Measurements from ENCODE around the gene PACSIN1.

The PACSIN1 gene, protein sequence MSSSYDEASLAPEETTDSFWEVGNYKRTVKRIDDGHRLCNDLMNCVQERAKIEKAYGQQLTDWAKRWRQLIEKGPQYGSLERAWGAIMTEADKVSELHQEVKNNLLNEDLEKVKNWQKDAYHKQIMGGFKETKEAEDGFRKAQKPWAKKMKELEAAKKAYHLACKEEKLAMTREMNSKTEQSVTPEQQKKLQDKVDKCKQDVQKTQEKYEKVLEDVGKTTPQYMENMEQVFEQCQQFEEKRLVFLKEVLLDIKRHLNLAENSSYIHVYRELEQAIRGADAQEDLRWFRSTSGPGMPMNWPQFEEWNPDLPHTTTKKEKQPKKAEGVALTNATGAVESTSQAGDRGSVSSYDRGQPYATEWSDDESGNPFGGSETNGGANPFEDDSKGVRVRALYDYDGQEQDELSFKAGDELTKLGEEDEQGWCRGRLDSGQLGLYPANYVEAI

GRCh38 chr6:34465531-34466241 is at the start of gene PACSIN1:
Gene PACSIN1, plus strand, starts transcription at chr6:34466076. Its CDS starts 60,230 bp downstream, at chr6:34526306.
- DNase-seq: peak in 2 of 3 donors; percentile 9 to 33

DNA sequence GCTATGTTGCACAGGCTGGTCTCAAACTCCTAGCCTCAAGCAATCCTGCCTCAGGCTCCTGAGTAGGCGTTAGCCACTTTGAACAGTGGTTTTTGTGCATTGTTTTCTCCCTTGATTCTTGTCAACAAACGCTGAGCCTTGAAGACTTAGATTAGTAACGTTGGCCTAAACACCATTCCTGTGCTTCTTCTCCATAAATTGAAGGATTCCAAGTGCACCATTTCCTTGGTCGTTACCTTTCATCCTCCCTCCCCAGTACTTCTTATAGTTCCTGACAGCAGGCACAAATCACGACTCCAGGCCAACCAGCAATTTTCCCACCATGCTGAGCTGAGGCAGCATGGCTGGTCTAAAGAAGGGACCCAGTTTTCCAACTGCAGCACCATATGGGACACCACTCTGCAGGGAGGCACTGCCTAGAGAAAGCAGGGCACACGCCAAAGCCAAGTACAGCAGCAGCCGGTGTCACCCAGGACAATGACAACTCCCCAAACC is 49.0 kb upstream of the PACSIN1 start:
- DNase-seq: no peak

DNA sequence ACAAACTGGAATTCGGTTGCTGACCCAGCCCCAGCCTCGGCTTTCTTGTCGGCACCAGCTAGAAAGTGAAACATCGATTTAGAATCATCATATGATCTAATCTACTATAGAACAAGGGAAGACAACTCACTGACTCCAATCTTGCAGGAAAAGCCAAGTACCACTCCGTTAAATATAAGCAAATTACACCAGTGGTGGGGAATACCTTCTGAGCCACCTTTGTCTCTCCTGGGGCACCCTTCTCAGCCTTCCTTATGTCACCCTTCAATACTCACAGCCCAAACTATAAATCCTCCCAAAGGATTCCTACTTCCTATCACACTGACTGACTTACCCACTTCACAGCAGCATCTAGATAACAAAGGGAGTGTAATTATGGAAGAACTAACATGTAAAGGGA is 47.5 kb upstream of the PACSIN1 start:
- no peak for DNase-seq

- DNase-seq: no peak
Observed at GRCh38 chr6:34423254-34423653, 42.6 kb upstream of the PACSIN1 start.

DNA sequence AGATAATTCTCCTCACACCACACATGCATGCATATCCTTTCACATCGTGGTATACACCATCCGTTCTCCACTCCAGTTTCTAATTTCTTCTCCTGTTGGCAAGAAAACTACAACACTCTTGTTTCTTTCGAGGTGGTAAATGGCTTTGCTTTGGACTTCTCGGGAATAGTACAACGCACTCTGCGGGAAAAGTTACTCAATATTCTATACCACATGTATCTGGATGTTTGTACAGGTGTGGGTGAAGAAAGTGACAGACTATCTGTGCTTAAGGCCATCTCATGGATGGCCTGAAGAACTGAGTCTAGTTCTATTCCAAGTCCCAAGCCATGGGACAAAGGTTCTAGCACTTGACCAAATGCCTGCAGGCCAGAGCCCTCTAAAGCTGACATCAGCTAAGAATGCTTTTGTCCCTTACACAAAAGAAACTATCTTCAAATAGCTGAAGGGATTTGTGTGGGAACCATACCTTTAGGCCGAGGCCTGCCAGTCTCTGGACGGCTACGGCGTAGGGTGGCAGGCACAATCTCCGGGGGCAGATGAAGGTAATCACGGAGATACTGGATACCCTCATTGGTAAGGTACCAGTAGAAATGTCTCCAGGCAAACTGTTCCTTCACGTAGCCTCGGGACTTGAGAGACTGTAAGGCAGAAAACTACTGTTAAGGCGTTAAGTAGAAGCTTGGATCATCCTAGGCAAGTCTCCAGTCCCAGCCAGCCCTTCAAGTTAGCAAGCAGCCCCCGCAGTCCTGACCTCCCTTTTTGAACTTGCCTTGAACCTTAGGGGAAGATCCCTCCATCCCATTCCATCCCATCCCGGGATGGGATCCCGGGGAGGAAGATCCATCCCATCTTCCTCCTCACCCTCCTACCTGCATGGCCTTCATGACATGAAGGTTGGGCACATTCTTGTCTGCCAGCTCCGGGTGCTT is 41.4 kb upstream of the PACSIN1 start:
- DNase-seq: no peak

DNA sequence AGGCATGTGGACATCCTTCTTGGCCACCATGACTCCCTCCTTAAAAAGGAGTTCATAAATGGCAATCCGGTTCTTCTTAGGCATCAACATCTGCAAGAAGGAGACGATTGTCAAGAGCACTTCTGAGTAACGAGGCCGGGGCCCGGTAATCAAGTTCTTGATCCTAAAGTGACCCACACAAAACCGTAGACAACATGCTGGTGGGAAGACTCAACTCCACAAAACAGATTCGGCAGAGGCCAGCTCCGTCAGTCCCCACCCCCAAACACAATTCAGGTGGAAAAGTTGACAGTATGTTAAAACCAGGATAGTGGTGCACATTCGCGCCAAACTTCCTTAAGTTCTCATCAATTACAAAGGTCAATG is 40.8 kb upstream of the PACSIN1 start:
- peak in 2 of 3 donors; percentile 4 to 25 for DNase-seq

DNA sequence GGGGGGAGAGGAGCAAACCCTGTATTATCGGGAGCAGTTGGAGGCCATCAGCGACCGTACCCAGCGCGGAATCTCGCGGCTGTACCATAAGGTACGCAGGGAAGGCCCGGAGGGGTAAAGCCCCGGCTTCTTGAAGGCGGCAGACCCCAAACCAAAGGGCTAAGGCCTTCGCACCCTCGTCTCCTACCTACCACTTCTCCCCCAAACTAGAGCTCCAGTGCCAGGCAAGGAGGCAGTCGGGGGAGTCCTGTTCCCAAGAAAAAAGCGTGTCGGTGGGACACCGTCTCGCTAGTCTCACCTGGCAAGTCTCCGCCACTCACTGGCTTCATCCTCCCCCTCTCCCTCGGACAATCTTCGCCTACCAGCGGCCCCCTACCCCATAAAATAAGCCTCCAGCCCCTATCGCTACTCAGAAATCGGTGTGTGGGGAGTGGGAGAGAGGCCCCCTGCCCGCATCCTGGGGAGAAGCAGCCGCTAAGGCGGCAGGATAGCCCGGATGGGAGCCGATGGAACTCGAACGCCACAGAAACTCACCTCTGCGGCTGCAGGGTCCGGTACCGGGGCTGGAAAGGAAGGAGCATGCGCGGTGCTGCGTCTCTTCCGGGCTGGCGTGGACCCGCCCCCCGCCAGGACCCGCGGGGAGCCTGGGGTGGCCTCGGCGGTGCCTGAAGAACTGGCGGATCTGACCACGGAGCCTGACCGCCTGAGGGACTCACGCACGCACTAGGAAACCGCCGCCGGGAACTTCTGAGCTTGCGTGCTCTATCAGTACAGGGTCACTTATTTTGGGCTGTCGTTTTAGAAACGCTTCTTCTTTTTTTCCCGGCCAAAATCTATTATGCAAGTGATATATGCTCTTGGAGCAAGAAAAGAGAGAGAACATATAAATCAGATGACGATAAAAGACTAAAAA is 40.1 kb upstream of the PACSIN1 start, which contains the start of gene RPS10:
Gene RPS10 (minus strand): TSS at position 572 of the 913 bp plus-strand sequence. CDS start 848 bp downstream, outside the sequence.
- DNase-seq: peak; percentile 95 to 98 (median 98)

DNA sequence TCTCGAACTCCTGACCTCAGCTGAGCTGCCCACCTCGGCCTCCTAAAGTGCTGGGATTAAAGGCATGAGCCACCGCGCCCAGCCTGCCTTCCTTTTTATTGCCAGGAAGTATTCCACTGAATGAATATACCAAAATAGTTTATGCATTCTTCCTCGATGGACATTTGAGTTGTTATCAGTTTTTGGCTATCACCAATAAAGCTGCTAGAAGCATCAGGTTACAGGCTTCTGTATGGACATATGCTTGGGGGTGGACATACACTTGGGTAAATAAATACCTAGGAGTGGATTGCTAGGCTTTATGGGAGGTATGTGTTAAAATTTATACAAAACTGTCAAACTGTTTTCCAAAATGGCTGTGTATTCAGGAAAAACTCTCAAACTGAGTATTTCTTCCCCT is 30.0 kb upstream of the PACSIN1 start:
- no peak for DNase-seq

GRCh38 chr6:34436803-34437643 is 28.9 kb upstream of the PACSIN1 start:
- DNase-seq: no peak

GRCh38 chr6:34437644-34437970 is 28.3 kb upstream of the PACSIN1 start:
- DNase-seq: no peak

GRCh38 chr6:34438705-34439104 is 27.2 kb upstream of the PACSIN1 start:
- no peak for DNase-seq

- DNase-seq: no peak
Observed at GRCh38 chr6:34439442-34439841, 26.4 kb upstream of the PACSIN1 start.

GRCh38 chr6:34441526-34441925 is 24.4 kb upstream of the PACSIN1 start:
- no peak for DNase-seq

- DNase-seq: no peak
Observed at GRCh38 chr6:34445313-34445860, 20.5 kb upstream of the PACSIN1 start.

DNA sequence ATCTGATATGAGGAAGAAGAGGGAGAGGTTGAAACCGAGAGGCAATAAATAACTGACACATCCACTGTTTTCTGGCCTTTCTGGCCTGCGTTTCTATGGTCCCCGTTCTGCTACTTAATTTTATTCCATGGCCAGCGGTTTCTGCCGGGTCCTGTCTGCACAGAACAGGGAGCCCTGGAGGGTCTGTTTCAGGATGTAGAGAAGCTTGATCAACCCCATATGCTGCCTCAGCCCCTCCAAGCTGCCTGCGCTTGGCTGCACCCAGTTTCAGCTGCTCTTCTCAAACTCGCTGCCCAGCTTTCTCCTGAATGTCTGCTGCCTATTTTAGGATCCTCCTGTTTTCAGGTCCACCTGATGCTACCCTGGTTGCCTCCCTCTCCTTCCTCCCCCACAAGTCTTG is 18.5 kb upstream of the PACSIN1 start:
- peak in 1 of 3 donors; percentile 21 for DNase-seq

DNA sequence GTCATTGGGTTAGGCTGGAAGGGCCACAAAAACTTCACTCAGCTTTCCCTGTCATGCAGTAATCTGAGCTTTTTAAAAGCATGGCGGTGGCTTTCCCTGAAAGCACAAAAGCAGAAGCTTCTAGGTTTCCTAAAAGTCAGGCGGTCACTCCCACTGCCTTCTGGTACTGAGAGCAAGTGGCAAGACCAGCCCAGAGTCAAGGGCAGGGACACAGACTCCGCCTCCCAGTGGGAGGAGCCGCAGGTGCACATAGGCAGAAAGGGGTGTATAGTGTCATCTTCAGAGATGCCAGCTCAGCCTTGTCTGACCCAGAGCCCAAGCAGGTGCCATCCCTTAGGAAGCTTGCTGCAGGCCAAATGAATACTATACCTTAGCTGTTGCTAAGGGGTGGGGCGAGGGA is 18.0 kb upstream of the PACSIN1 start:
- peak; percentile 75 to 79 (median 76) for DNase-seq

DNA sequence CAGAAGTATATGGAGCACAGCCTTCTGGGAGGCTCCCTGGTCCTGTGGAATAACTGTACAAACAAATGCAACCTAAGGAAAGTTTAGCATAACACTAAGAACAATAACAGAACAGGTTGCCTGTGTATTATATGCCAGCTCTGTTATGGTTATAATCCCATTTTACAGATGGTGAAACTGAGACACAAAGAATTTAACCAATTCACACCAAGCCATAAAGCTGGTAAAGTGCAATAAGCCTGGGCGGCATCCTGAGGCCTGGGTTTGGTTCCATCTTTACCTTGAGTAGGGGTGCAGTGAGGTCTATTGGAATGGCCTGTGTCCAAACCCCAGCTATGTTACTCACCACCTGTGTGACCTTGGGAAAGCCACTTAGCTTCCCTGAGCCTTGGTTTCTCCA is 14.7 kb upstream of the PACSIN1 start:
- DNase-seq: no peak

DNA sequence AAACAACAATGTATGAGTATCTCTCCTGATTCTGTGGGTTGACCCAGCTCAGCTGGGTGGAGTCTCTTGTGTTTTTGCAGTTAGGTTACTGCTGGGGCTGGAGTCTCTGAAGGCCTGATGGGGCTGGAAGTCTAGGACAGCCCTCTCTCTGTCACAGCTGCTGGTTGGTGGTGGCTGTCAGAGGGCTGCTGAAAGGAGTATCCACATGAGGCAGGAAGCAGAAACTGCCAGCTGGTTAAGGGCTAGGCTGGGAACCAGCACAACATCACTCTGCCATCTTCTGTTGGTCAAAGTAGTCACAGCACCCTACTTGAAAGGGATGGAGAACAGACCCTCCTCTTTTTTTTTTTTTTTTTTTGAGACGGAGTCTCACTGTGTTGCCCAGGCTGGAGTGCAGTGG is 10.0 kb upstream of the PACSIN1 start:
- DNase-seq: no peak

DNA sequence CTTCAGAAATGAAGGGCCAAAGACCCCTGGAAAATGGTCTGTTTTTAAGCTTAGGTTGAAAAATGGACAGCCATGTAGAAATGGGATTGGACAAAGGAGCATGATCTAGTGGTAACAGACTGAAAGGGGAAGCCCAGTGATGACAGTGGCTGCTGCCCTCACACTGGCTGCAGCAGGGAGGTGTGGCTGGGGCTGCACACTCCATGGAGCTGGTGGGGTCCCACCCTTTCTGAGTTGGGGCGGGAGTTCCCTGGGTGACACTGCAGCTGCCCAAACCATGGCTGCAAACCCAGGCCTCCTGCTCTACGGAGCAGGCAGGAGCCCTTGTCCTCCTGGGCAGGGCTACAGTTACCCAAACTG is 8.5 kb upstream of the PACSIN1 start:
- peak; percentile 49 to 61 (median 52) for DNase-seq
